Neural cell (in vitro differentiated cells): Measurements from ENCODE around the gene MKRN1. TPM values are rescaled to one million over a fixed set of nuclear protein-coding genes. Genes with fewer than 3 reads are reported as not detected.

ENCODE experiments used
- H2AFZ ChIP-seq: fragments of 200-600, 300-800 bp; sonication (generic), shearing (Covaris generic); 2 replicates; pipeline ENCODE4 v1.6.0; 2014; ENCODE audit warnings: low read depth, mild to moderate bottlenecking, antibody characterized with exemption, low read length, moderate library complexity
- H3F3A ChIP-seq: fragments of 200-600 bp; shearing (Covaris generic); 2 replicates; pipeline ENCODE4 v1.6.1; 2016; ENCODE audit warnings: mild to moderate bottlenecking, moderate library complexity, mixed read lengths, antibody characterized with exemption, low read length; ENCODE audit not compliant: insufficient read depth, poor library complexity, severe bottlenecking
- H3K27ac ChIP-seq: fragments of 200-600, 300-800 bp; sonication (generic), shearing (Covaris generic); 2 replicates; pipeline ENCODE4 v1.5.1; 2014; ENCODE audit warnings: mild to moderate bottlenecking, low read length, moderate library complexity
- H3K27me3 ChIP-seq: fragments of 300-800, 200-600 bp; sonication (generic), shearing (Covaris generic); 2 replicates; pipeline ENCODE4 v1.6.0; 2014; ENCODE audit warnings: mild to moderate bottlenecking, low read depth, low read length, moderate library complexity; ENCODE audit not compliant: insufficient read depth
- H3K36me3 ChIP-seq: fragments of 300-800, 200-600 bp; sonication (generic), shearing (Covaris generic); 2 replicates; pipeline ENCODE4 v1.5.1; 2014; ENCODE audit warnings: mild to moderate bottlenecking, antibody characterized with exemption, low read length, moderate library complexity; ENCODE audit not compliant: insufficient read depth
- H3K4me2 ChIP-seq: fragments of 300-800, 200-600 bp; sonication (generic), shearing (Covaris generic); 2 replicates; pipeline ENCODE4 v1.6.0; 2014; ENCODE audit warnings: mild to moderate bottlenecking, low read length
- H3K4me3 ChIP-seq: fragments of 300-800, 200-600 bp; sonication (generic), shearing (Covaris generic); 2 replicates; pipeline ENCODE4 v1.5.1; 2014; ENCODE audit warnings: mild to moderate bottlenecking, low read length, moderate library complexity
- H3K79me2 ChIP-seq: fragments of 200-600 bp; shearing (Covaris generic); replicated peaks from 2 replicates; pipeline ENCODE4 v1.6.0; 2014; ENCODE audit warnings: mild to moderate bottlenecking, low read length, moderate library complexity; ENCODE audit not compliant: insufficient read depth
- H3K9ac ChIP-seq: fragments of 300-800, 200-600 bp; sonication (generic), shearing (Covaris generic); 2 replicates; pipeline ENCODE4 v1.6.1; 2016; ENCODE audit warnings: mild to moderate bottlenecking, low read length, mixed read lengths
- H3K9me2 ChIP-seq: fragments of 200-600 bp; shearing (Covaris generic); 2 replicates; pipeline ENCODE4 v1.6.1; 2016; ENCODE audit warnings: mild to moderate bottlenecking, low read length, mixed read lengths; ENCODE audit not compliant: insufficient read depth
- H3K9me3 ChIP-seq: fragments of 200-600, 300-800 bp; sonication (generic), shearing (Covaris generic); 2 replicates; pipeline ENCODE4 v1.6.1; 2016; ENCODE audit warnings: mild to moderate bottlenecking, mixed run types, low read length, moderate library complexity, mixed read lengths
- H4K20me1 ChIP-seq: fragments of 200-600 bp; shearing (Covaris generic); 2 replicates; pipeline ENCODE4 v1.6.1; 2016; ENCODE audit warnings: mild to moderate bottlenecking, mixed run types; ENCODE audit not compliant: insufficient read depth
- CTCF ChIP-seq: fragments of 450-650 bp; IDR thresholded peaks from 2 replicates; pipeline ENCODE4 v1.5.1; 2014; ENCODE audit warnings: antibody characterized with exemption, mild to moderate bottlenecking, moderate library complexity; ENCODE audit not compliant: poor library complexity, severe bottlenecking
- EP300 ChIP-seq: fragments of 450-650 bp; conservative IDR thresholded peaks from 2 replicates; pipeline ENCODE4 v1.6.1; 2014; ENCODE audit warnings: antibody characterized with exemption, mild to moderate bottlenecking, moderate library complexity; ENCODE audit not compliant: poor library complexity, severe bottlenecking
- EZH2 ChIP-seq: fragments of 200-600, 300-800 bp; shearing (Covaris generic), sonication (generic); IDR thresholded peaks from 2 replicates; pipeline ENCODE4 v1.6.1; 2014; ENCODE audit warnings: antibody characterized with exemption, low read length, borderline replicate concordance, mild to moderate bottlenecking; ENCODE audit not compliant: insufficient read depth, poor library complexity, severe bottlenecking
- MXI1 ChIP-seq: fragments of 450-650 bp; conservative IDR thresholded peaks from 2 replicates; pipeline ENCODE4 v1.6.1; 2014; ENCODE audit warnings: antibody characterized with exemption, mild to moderate bottlenecking; ENCODE audit not compliant: poor library complexity, severe bottlenecking
- POLR2AphosphoS5 ChIP-seq: IDR thresholded peaks from 2 replicates; pipeline ENCODE4 v1.6.1; 2012
- RAD21 ChIP-seq: fragments of 450-650 bp; conservative IDR thresholded peaks from 2 replicates; pipeline ENCODE4 v1.6.1; 2014; ENCODE audit warnings: antibody characterized with exemption, mild to moderate bottlenecking, moderate library complexity
- REST ChIP-seq: IDR thresholded peaks from 2 replicates; pipeline ENCODE4 v1.6.1; 2012; ENCODE audit warnings: borderline replicate concordance
- SMC3 ChIP-seq: fragments of 450-650 bp; conservative IDR thresholded peaks from 2 replicates; pipeline ENCODE4 v1.6.1; 2014; ENCODE audit warnings: antibody characterized with exemption, mild to moderate bottlenecking, moderate library complexity; ENCODE audit not compliant: poor library complexity
- TAF1 ChIP-seq: IDR thresholded peaks from 2 replicates; pipeline ENCODE4 v1.6.1; 2012; ENCODE audit warnings: low read depth
- polyA plus RNA-seq: library from polyadenylated mRNA; depleted of rRNA; stranded (reverse); fragments of >200 nt; gene quantifications from 2 replicates; pipeline ENCODE4 v1.2.3, GENCODE V29; 2014

The MKRN1 gene
- polyA plus RNA-seq, 1 donor from 2014 or later = 251 TPM

- Histone ChIP-seq H3K9me3 (no peaks in the 10 kb centered on the region), H3K4me3 (no peak overlapping the region), H3K27ac (no peak overlapping the region), H3F3A (no peaks in the 10 kb centered on the region), H3K79me2 (no peaks in the 10 kb centered on the region), H2AFZ (no peak overlapping the region), H3K27me3 (no peaks in the 10 kb centered on the region), H4K20me1 (no peaks in the 10 kb centered on the region), H3K36me3 (peaks cover 9% of the 10 kb centered on the region), H3K9ac (no peak overlapping the region), H3K9me2 (no peaks in the 10 kb centered on the region), H3K4me2 (no peak overlapping the region)
- no peak for TF ChIP-seq TAF1
- no peak for TF ChIP-seq MXI1
- TF ChIP-seq EP300 = no peak
- no peak for TF ChIP-seq CTCF
- no peak for TF ChIP-seq REST
- TF ChIP-seq RAD21 = no peak
- TF ChIP-seq POLR2AphosphoS5 = no peak
Observed at GRCh38 chr7:140456551-140457051, 22.7 kb downstream of the MKRN1 start.

DNA sequence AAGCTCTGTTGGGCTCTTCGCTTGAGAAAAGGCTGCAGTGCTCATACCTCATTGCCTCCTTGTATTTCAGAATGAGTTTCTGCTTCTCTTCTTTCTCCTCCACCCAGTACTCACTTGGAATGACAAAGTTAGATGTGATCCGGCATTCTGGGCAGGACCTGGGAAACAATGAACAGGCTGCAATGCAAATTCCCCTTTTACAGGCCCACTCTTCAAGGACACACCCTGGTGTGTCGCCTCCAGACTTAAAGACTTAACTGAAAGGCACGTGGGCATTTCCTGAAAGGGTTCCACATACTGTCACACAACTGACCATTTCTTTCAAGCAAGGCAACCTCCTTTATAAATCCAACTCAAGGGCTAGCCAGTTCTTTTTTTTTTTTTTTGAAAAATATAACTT lies 23.6 kb downstream of the MKRN1 start:
- Histone ChIP-seq H4K20me1 (no peaks in the 10 kb centered on the region), H3K9ac (no peak overlapping the region), H3K4me3 (no peak overlapping the region), H3K9me2 (no peaks in the 10 kb centered on the region), H3K9me3 (no peaks in the 10 kb centered on the region), H3K79me2 (no peaks in the 10 kb centered on the region), H3K36me3 (peaks cover 9% of the 10 kb centered on the region), H3K27ac (no peak overlapping the region), H3K4me2 (no peak overlapping the region), H3K27me3 (no peaks in the 10 kb centered on the region), H3F3A (no peaks in the 10 kb centered on the region), H2AFZ (no peak overlapping the region)
- TF ChIP-seq MXI1 (no peak), TAF1 (no peak), SMC3 (no peak), EZH2 (no peak), POLR2AphosphoS5 (no peak), RAD21 (no peak), REST (no peak), EP300 (no peak)
